K562 (cell line): Measurements from ENCODE around the gene PLCL2. TPM values are rescaled to one million over a fixed set of nuclear protein-coding genes. Genes with fewer than 3 reads are reported as not detected.
"Not testable (repeated sequence)": the region's sequence is repeated elsewhere in the genome, so short reads cannot be mapped to it uniquely, and the experiment has no call there.

Experiments
- ATAC-seq: fragments of 200-7000 bp; cut with Tn5 transposase; 3 replicates; pipeline ENCODE4 v1.9.1; 2020; ENCODE audit warnings: moderate library complexity
- BruUV-seq: library from RNA; stranded (reverse); fragments of 400-500 nt; replicated peaks from 2 replicates; lab custom pipeline; 2021; lab: Mats Ljungman, UMichigan
- CTCF ChIA-PET: fragments of 300-600 bp; formaldehyde crosslinking; extraction: SDS; loops from one replicate; lab custom pipeline; 2021; ENCODE audit warnings: low intra/inter-chr PET ratio; lab: Yijun Ruan, JAX
- POLR2A ChIA-PET: fragments of 300-600, 350-650 bp; sonication (Branson Sonifier 250); formaldehyde crosslinking; extraction: SDS; loops from one replicate; lab custom pipeline; 2021; ENCODE audit warnings: antibody characterized with exemption, inconsistent platforms; lab: Yijun Ruan, JAX
- DNase-seq, 4 experiments: peaks; one replicate each; pipeline versions ENCODE4 v3.0.0 to v3.0.0-alpha.2; 2011 to 2018; ENCODE audit warnings: low spot score in 3 of 4, mixed read lengths in 3 of 4; ENCODE audit errors: extremely low read depth in 1 of 4
- FAIRE-seq: peaks from 2 replicates; lab custom pipeline; 2011; peaks lifted over from hg19 to GRCh38; lab: Jason Lieb, UNC
- H2AFZ ChIP-seq: 2 replicates; pipeline ENCODE4 v1.6.0; 2011; ENCODE audit warnings: low read depth, low read length, control low read depth, inconsistent platforms
- H3K27ac ChIP-seq: fragments of 200-600 bp; 3 replicates; pipeline ENCODE4 v1.8.0; 2011; ENCODE audit warnings: low read depth, mild to moderate bottlenecking, control low read depth, inconsistent platforms, low read length, moderate library complexity, mixed read lengths; ENCODE audit errors: extremely low read depth
- H3K27me3 ChIP-seq, 2 experiments: fragments of 300-600 bp in 1 of 2; 2 replicates in 1 of 2; 3 replicates in 1 of 2; pipeline versions ENCODE4 v1.6.0 to v1.8.0; 2011; ENCODE audit warnings: inconsistent platforms in 2 of 2, low read length in 2 of 2, mild to moderate bottlenecking in 1 of 2, mixed read lengths in 1 of 2, moderate library complexity in 1 of 2; ENCODE audit not compliant: control insufficient read depth in 2 of 2, insufficient read depth in 2 of 2
- H3K36me3 ChIP-seq: fragments of 300-600 bp; 3 replicates; pipeline ENCODE4 v1.8.0; 2011; ENCODE audit warnings: mild to moderate bottlenecking, low read length, inconsistent platforms; ENCODE audit not compliant: control insufficient read depth, insufficient read depth
- H3K4me1 ChIP-seq, 2 experiments: fragments of 200-600 bp in 1 of 2; replicated peaks in 1 of 2; 2 replicates in 1 of 2; 3 replicates in 1 of 2; pipeline versions ENCODE4 v1.5.1 to v1.8.0; 2011; ENCODE audit warnings: inconsistent platforms in 2 of 2, low read length in 2 of 2, mild to moderate bottlenecking in 1 of 2, mixed read lengths in 1 of 2, moderate library complexity in 1 of 2; ENCODE audit not compliant: control insufficient read depth in 2 of 2, insufficient read depth in 2 of 2
- H3K4me2 ChIP-seq: 2 replicates; pipeline ENCODE4 v1.6.1; 2011; ENCODE audit warnings: low read length, control low read depth, inconsistent platforms, mixed read lengths; ENCODE audit not compliant: insufficient read depth
- H3K4me3 ChIP-seq: fragments of 200-600 bp; sonication (generic), shearing (Covaris generic); 2 replicates; pipeline ENCODE4 v1.5.1; 2016; ENCODE audit warnings: control low read depth, inconsistent platforms
- H3K79me2 ChIP-seq: fragments of 200-600 bp; 3 replicates; pipeline ENCODE4 v1.8.0; 2011; ENCODE audit warnings: low read length, inconsistent platforms; ENCODE audit not compliant: control insufficient read depth, insufficient read depth
- H3K9ac ChIP-seq, 2 experiments: 2 replicates each; pipeline versions ENCODE4 v1.6.0 to v1.6.1; 2011; ENCODE audit warnings: low read depth in 2 of 2, low read length in 2 of 2, control low read depth in 1 of 2, inconsistent platforms in 1 of 2, mild to moderate bottlenecking in 1 of 2, mixed read lengths in 1 of 2; ENCODE audit not compliant: insufficient read depth in 1 of 2
- H3K9me1 ChIP-seq: one replicate; pipeline ENCODE4 v1.6.0; 2011; ENCODE audit warnings: inconsistent platforms, mild to moderate bottlenecking, low read length, moderate library complexity; ENCODE audit not compliant: control insufficient read depth, insufficient read depth
- H3K9me3 ChIP-seq: replicated peaks from 2 replicates; pipeline ENCODE4 v1.5.1; 2011; ENCODE audit warnings: low read depth, low read length, inconsistent platforms; ENCODE audit not compliant: control insufficient read depth, insufficient read depth
- H4K20me1 ChIP-seq: replicated peaks from 2 replicates; pipeline ENCODE4 v1.6.1; 2011; ENCODE audit warnings: low read length, inconsistent platforms, mixed read lengths; ENCODE audit not compliant: control insufficient read depth, insufficient read depth
- ATF4 ChIP-seq: fragments of 450-650 bp; formaldehyde crosslinking; IDR thresholded peaks from 2 replicates; pipeline ENCODE4 v1.4.0; 2022; ENCODE audit warnings: mild to moderate bottlenecking, moderate library complexity
- CBFB ChIP-seq: sonication (generic); formaldehyde crosslinking; IDR thresholded peaks from 2 replicates; pipeline ENCODE4 v1.4.0; 2020; ENCODE audit warnings: mild to moderate bottlenecking, missing genetic modification reagents
- ID3 ChIP-seq, 2 experiments: fragments of 250-450 bp in 1 of 2; fragments of 450-650 bp in 1 of 2; sonication (Bioruptor Pico) in 1 of 2; IDR thresholded peaks; 2 replicates each; pipeline versions ENCODE4 v1.6.1 to v1.8.0; 2016 to 2021; ENCODE audit warnings: mild to moderate bottlenecking in 2 of 2, moderate library complexity in 2 of 2, missing compliant biosample characterization in 1 of 2, missing genetic modification characterization in 1 of 2
- NCOA2 ChIP-seq, 2 experiments: fragments of 450-650 bp; IDR thresholded peaks; 2 replicates each; pipeline ENCODE4 v1.6.1; 2018; ENCODE audit warnings: mild to moderate bottlenecking in 2 of 2, moderate library complexity in 1 of 2; ENCODE audit not compliant: partially characterized antibody in 2 of 2
- NCOA6 ChIP-seq: fragments of 450-650 bp; IDR thresholded peaks from 2 replicates; pipeline ENCODE4 v1.6.1; 2017; ENCODE audit warnings: mild to moderate bottlenecking
- RBM15 ChIP-seq: fragments of 200-400 bp; formaldehyde crosslinking; IDR thresholded peaks from 2 replicates; pipeline ENCODE4 v1.6.1; 2018; ENCODE audit warnings: mild to moderate bottlenecking, low read length, moderate library complexity; ENCODE audit not compliant: insufficient read depth
- SAFB2 ChIP-seq: fragments of 200-400 bp; formaldehyde crosslinking; IDR thresholded peaks from 2 replicates; pipeline ENCODE4 v1.6.1; 2018; ENCODE audit warnings: borderline replicate concordance, low read length, low read depth, moderate library complexity; ENCODE audit not compliant: severe bottlenecking
- SMARCC2 ChIP-seq: fragments of 450-650 bp; IDR thresholded peaks from 2 replicates; pipeline ENCODE4 v1.6.1; 2017; ENCODE audit warnings: antibody characterized with exemption, moderate library complexity, mild to moderate bottlenecking, low read depth
- ZNF133 ChIP-seq: fragments of 250-450 bp; sonication (Bioruptor Pico); IDR thresholded peaks from 2 replicates; pipeline ENCODE4 v1.4.0; 2020; ENCODE audit warnings: mild to moderate bottlenecking
- ZNF707 ChIP-seq: fragments of 250-450 bp; sonication (Bioruptor Pico); conservative IDR thresholded peaks from 2 replicates; pipeline ENCODE4 v1.8.0; 2022; ENCODE audit warnings: inconsistent platforms, mild to moderate bottlenecking, moderate library complexity
- WGBS: fragments of 100-300 bp; shearing (Covaris generic); methylation state at CpG from one replicate; pipeline ENCODE4 v1.1.6; 2016; ENCODE audit warnings: low coverage, mixed read lengths; ENCODE audit not compliant: insufficient coverage; ENCODE audit errors: missing lambda C conversion rate; 5-methylcytosine and 5-hydroxymethylcytosine counted together
- in situ Hi-C: fragments of 300-500 bp; cut with MboI; formaldehyde crosslinking; loops from 4 replicates; pipeline ENCODE4 v1.15.0; 2018; ENCODE audit warnings: inconsistent platforms, mixed read lengths
- intact Hi-C: fragments of 100-400 bp; cut with micrococcal nuclease; formaldehyde crosslinking; loops from 2 replicates; pipeline ENCODE4 v1.14.2; 2022
- polyA plus RNA-seq, 8 experiments: library from polyadenylated mRNA; depleted of rRNA in 4 of 8; stranded (reverse) in 5 of 8; unstranded in 3 of 8; fragments of >200 nt; fragmentation: Nextera tagmentation in 2 of 8; fragmentation: Illumina TruSeq in 1 of 8; extraction: Ambion mirVana in 2 of 8; extraction: Trizol in 1 of 8; gene quantifications; 2 replicates each; pipeline versions ENCODE4 v1.2.1 to v1.2.3, GENCODE V29; 2011 to 2014; ENCODE audit warnings: inconsistent platforms in 1 of 8, missing spikeins in 1 of 8
- total RNA-seq, 7 experiments: library from RNA; depleted of rRNA in 6 of 7; stranded (reverse); fragments of >200 nt in 6 of 7; fragmentation: Illumina TruSeq in 2 of 7; extraction: Trizol in 2 of 7; gene quantifications; 2 replicates each; pipeline versions ENCODE4 v1.2.1 to v1.2.3, GENCODE V29; 2011 to 2021; ENCODE audit warnings: low replicate concordance in 1 of 7

The PLCL2 gene
- total and polyA plus RNA-seq, 9 of the 15 experiments (the other 6 are each of a cell fraction or from before 2014, with no cell fraction given): 0.03 to 0.18 (median 0.11) TPM; not detected in 2

- Histone ChIP-seq H3K4me3 (no peak overlapping the region), H3K9ac (no peak overlapping the region), H3K4me2 (no peak overlapping the region), H3K9me3 (no peaks in the 10 kb centered on the region), H3K79me2 (no peaks in the 10 kb centered on the region), H2AFZ (no peak overlapping the region), H3K9me1 (no peaks in the 10 kb centered on the region), H3K4me1 (no peaks in the 10 kb centered on the region), H3K36me3 (no peaks in the 10 kb centered on the region), H3K27ac (no peak overlapping the region), H4K20me1 (no peaks in the 10 kb centered on the region; the same call in 1 of the 2 replicates), H3K27me3 (no peaks in the 10 kb centered on the region)
- WGBS: 0% methylated on average over 2 of the region's 2 CpGs
- CTCF ChIA-PET: no interaction called here
- intact Hi-C loops: no loop called here
- no TSS peak for BruUV-seq
- ATAC-seq (no peak), FAIRE-seq (no peak), DNase-seq (no peak)
- POLR2A ChIA-PET: no interaction called here
- in situ Hi-C loops: no loop called here
- TF ChIP-seq NCOA6 (no peak), NCOA2 (IDR thresholded peaks at IDR 0.05; ENCODE audit: partially characterized antibody in 2 of 2) (no peak), ZNF707 (CRISPR knock-in tag) (no peak), ID3 (CRISPR knock-in tag; IDR thresholded peaks at IDR 0.05) (no peak), ID3 (tag; IDR thresholded peaks at IDR 0.05) (no peak), ATF4 (CRISPR knock-in tag) (no peak), RBM15 (no peak), SMARCC2 (no peak), SAFB2 (no peak), ZNF133 (CRISPR knock-in tag) (no peak), CBFB (CRISPR knock-in tag) (no peak)
These were observed 241.1 kb downstream of the PLCL2 start for GRCh38 chr3:17125738-17126442.

GRCh38 chr3:17128671-17129070, 243.9 kb downstream of the PLCL2 start:
- H3K9me1 ChIP-seq, H3K79me2 ChIP-seq, intact Hi-C loops, CTCF ChIA-PET, H4K20me1 ChIP-seq, H3K27ac ChIP-seq, in situ Hi-C loops, H3K4me3 ChIP-seq, POLR2A ChIA-PET, FAIRE-seq, H2AFZ ChIP-seq, H3K9ac ChIP-seq, H3K9me3 ChIP-seq, DNase-seq, ATAC-seq, H3K36me3 ChIP-seq, H3K4me1 ChIP-seq, BruUV-seq, H3K4me2 ChIP-seq: not testable (repeated sequence)
- peaks cover under 1 to 13% of the 10 kb centered on the region in 2 experiments; a peak in 3 of 5 replicates for H3K27me3 ChIP-seq
- 0% methylated on average over 3 of the region's 3 CpGs for WGBS
